ENCODE results near the gene EEF1AKMT3. TPM values are rescaled to one million over a fixed set of nuclear protein-coding genes. Genes with fewer than 3 reads are reported as not detected.

The EEF1AKMT3 gene
- polyA plus RNA-seq, 1 donor (not counting 4 experiments of a cell fraction or from before 2014, with no cell fraction given), result 7.7 TPM

DNA sequence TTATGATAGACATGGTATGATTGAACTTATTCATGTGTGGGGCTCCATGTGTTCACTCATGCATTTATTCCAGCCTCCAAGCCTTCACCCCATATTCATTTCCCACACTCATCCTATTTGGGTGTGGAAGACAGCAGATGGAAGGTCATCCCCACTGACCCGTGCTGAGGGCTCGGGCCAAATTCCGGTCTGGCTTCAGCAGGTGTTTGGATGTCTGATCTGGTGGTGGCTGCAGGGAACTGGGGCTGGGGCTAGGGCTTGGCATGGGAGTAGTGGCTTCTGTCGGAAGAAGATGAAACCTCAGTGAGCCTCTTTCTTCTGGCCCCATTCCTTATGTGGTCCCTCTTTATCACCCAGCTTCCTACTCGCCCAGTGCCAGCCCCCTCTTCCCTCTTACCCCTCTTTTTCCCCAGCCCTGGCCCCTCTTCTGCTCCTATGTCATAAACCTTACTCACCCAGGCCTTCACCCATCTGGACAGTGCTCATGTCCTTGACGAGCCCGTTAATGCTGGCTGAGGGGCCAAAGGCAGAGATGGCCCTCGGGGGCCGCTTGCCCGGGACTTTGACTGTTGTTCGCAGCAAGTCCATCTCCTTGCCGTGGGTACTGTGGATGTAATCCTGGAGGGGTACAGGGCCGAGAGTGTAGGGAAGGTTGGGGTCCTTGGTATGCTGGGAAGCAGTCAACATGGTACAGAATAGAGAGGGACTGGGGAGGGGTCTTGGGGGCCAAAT lies 41.9 kb upstream of the EEF1AKMT3 start:
- Histone ChIP-seq H3K36me3 (ENCODE audit: control insufficient read depth in 2 of 2, extremely low read depth in 1 of 2, insufficient read depth in 2 of 2, low read length in 2 of 2) (peaks cover 0 to 3% of the 10 kb centered on the region in 2 experiments), H3K27ac (ENCODE audit: control insufficient read depth, insufficient read depth, low read length) (no peak overlapping the region), H3K79me2 (ENCODE audit: control insufficient read depth, insufficient read depth, low read length) (no peaks in the 10 kb centered on the region), H3K4me2 (ENCODE audit: control insufficient read depth, extremely low read depth, insufficient read depth, low read depth, low read length) (no peak overlapping the region), H3K9me3 (ENCODE audit: control insufficient read depth, low read depth, low read length) (no peaks in the 10 kb centered on the region), H2AFZ (ENCODE audit: control insufficient read depth, low read length) (no peak overlapping the region), H3K9ac (ENCODE audit: control insufficient read depth, extremely low read depth, insufficient read depth, low read length) (no peak overlapping the region), H3K4me3 (ENCODE audit: control insufficient read depth in 2 of 3, extremely low read depth in 1 of 3, insufficient read depth in 2 of 3, low read depth in 1 of 3, low read length in 3 of 3) (no peak overlapping the region), H4K20me1 (ENCODE audit: control insufficient read depth, extremely low read depth, insufficient read depth, low read length) (no peaks in the 10 kb centered on the region), H3K9me1 (ENCODE audit: control insufficient read depth, extremely low read depth, insufficient read depth, low read length) (no peaks in the 10 kb centered on the region), H3K4me1 (ENCODE audit: control insufficient read depth, extremely low read depth, insufficient read depth, low read length) (peaks cover 11% of the 10 kb centered on the region), H3K27me3 (ENCODE audit: control insufficient read depth, extremely low read depth, insufficient read depth, low read length) (peaks cover 12% of the 10 kb centered on the region)
- no peak for FAIRE-seq
- no peak for TF ChIP-seq EZH2 (IDR thresholded peaks at IDR 0.05; ENCODE audit: low read length)
- TF ChIP-seq, protein P1, sequence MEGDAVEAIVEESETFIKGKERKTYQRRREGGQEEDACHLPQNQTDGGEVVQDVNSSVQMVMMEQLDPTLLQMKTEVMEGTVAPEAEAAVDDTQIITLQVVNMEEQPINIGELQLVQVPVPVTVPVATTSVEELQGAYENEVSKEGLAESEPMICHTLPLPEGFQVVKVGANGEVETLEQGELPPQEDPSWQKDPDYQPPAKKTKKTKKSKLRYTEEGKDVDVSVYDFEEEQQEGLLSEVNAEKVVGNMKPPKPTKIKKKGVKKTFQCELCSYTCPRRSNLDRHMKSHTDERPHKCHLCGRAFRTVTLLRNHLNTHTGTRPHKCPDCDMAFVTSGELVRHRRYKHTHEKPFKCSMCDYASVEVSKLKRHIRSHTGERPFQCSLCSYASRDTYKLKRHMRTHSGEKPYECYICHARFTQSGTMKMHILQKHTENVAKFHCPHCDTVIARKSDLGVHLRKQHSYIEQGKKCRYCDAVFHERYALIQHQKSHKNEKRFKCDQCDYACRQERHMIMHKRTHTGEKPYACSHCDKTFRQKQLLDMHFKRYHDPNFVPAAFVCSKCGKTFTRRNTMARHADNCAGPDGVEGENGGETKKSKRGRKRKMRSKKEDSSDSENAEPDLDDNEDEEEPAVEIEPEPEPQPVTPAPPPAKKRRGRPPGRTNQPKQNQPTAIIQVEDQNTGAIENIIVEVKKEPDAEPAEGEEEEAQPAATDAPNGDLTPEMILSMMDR (optimal IDR thresholded peaks at IDR 0.05 in 1 of 3, IDR thresholded peaks at IDR 0.05 in 1 of 3, conservative IDR thresholded peaks at IDR 0.05 in 1 of 3; ENCODE audit: extremely low read depth in 1 of 3, insufficient read depth in 2 of 3, low read length in 3 of 3), result no peak
- dilution Hi-C loops (cut with MboI; ENCODE audit: extremely low pct_ligation_motif_present, low sequenced_read_pairs), result loop anchor here (25.0 kb wide), 1 partner anchor 143 kb away; the partner anchor contains the start of gene PIP4K2C
- DNase-seq (ENCODE audit: low read depth, low spot score), result no peak

DNA sequence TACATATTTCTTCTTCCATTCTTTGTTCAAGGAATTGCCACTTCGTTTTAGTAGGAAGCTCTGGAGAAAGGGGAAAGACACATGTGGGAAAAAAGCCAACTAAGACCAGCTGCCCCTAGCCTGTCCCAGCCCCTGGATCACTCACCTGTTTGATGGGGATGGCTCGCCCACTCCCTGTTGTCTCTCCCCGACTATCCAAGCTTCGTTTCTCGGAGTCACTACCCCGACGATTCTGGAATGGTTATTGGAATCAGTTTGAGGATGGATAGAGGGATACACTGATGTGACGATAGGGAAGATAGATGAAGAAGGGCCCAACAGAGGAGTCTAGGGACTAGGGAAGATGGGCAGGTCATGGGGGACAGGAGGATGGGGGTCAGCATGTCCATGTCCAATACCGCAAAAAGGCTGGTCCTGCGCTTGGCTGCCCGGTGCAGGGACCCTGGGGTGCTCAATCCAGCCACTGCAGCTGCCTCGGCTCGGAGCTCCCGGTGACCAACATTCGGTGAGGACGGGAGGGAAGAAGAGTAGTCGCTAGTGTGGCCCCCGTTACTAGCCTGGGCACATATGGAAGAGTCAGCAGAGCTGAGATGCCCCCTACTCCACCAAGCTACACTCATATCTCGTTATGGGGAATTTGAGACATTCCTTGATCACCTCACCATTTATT lies 40.9 kb upstream of the EEF1AKMT3 start:
- no peak for FAIRE-seq
- dilution Hi-C loops (cut with MboI; ENCODE audit: extremely low pct_ligation_motif_present, low sequenced_read_pairs), result loop anchor here (25.0 kb wide), 1 partner anchor 144 kb away; the partner anchor contains the start of gene PIP4K2C
- Histone ChIP-seq H3K27ac (ENCODE audit: control insufficient read depth, insufficient read depth, low read length) (no peak overlapping the region), H3K4me1 (ENCODE audit: control insufficient read depth, extremely low read depth, insufficient read depth, low read length) (peaks cover 14% of the 10 kb centered on the region), H3K79me2 (ENCODE audit: control insufficient read depth, insufficient read depth, low read length) (no peaks in the 10 kb centered on the region), H3K4me2 (ENCODE audit: control insufficient read depth, extremely low read depth, insufficient read depth, low read depth, low read length) (no peak overlapping the region), H3K9ac (ENCODE audit: control insufficient read depth, extremely low read depth, insufficient read depth, low read length) (no peak overlapping the region), H4K20me1 (ENCODE audit: control insufficient read depth, extremely low read depth, insufficient read depth, low read length) (no peaks in the 10 kb centered on the region), H3K36me3 (ENCODE audit: control insufficient read depth in 2 of 2, extremely low read depth in 1 of 2, insufficient read depth in 2 of 2, low read length in 2 of 2) (peaks cover 0 to 3% of the 10 kb centered on the region in 2 experiments), H3K27me3 (ENCODE audit: control insufficient read depth, extremely low read depth, insufficient read depth, low read length) (peaks cover 22% of the 10 kb centered on the region), H3K4me3 (ENCODE audit: control insufficient read depth in 2 of 3, extremely low read depth in 1 of 3, insufficient read depth in 2 of 3, low read depth in 1 of 3, low read length in 3 of 3) (no peak overlapping the region), H3K9me3 (ENCODE audit: control insufficient read depth, low read depth, low read length) (no peaks in the 10 kb centered on the region), H3K9me1 (ENCODE audit: control insufficient read depth, extremely low read depth, insufficient read depth, low read length) (no peaks in the 10 kb centered on the region), H2AFZ (ENCODE audit: control insufficient read depth, low read length) (no peak overlapping the region)
- no peak for TF ChIP-seq EZH2 (IDR thresholded peaks at IDR 0.05; ENCODE audit: low read length)
- TF ChIP-seq, protein P1 (optimal IDR thresholded peaks at IDR 0.05 in 1 of 3, IDR thresholded peaks at IDR 0.05 in 1 of 3, conservative IDR thresholded peaks at IDR 0.05 in 1 of 3; ENCODE audit: extremely low read depth in 1 of 3, insufficient read depth in 2 of 3, low read length in 3 of 3), result no peak
- no peak for DNase-seq (ENCODE audit: low read depth, low spot score)
